ENCODE data around the gene STAG2.

GRCh38 chrX:123988423-123989111 is 27.1 kb downstream of the STAG2 start:
- no peak for TF ChIP-seq CTCF (IDR thresholded peaks at IDR 0.05)
- no peak for TF ChIP-seq POLR2A (IDR thresholded peaks at IDR 0.05)
- TF ChIP-seq POLR2AphosphoS5 (IDR thresholded peaks at IDR 0.05; ENCODE audit: insufficient read depth in 1 of 2, low read depth in 1 of 2), result no peak
